ENCODE results near the gene DAPL1. TPM values are rescaled to one million over a fixed set of nuclear protein-coding genes. Genes with fewer than 3 reads are reported as not detected.

Gene DAPL1
- total RNA-seq, 1 experiment from 2014 or later, result not detected

DNA sequence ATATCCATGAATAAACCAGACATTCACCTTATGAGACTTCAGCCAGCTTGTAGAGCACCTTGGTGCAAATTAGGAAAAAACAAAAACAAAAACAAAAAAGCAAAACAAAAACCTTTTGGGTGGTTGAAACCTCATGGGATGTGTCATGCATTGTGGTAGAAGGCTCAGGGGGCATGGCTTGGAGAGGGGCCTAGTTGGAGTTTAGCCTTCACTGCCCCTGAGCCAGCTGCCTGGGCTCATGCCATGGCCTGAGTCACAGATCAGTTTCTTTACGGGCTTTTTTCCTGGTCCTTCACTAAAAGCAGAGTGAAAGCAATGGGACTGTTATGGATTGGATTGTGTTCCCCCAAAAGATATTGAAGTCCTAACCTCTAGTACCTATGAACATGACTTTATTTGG, 22.0 kb upstream of the DAPL1 start:
- Histone ChIP-seq H3K9me3 (no peaks in the 10 kb centered on the region), H3K4me3 (no peak overlapping the region), H3K27me3 (no peaks in the 10 kb centered on the region), H3K36me3 (no peaks in the 10 kb centered on the region)
- peak; percentile 89 for DNase-seq

DNA sequence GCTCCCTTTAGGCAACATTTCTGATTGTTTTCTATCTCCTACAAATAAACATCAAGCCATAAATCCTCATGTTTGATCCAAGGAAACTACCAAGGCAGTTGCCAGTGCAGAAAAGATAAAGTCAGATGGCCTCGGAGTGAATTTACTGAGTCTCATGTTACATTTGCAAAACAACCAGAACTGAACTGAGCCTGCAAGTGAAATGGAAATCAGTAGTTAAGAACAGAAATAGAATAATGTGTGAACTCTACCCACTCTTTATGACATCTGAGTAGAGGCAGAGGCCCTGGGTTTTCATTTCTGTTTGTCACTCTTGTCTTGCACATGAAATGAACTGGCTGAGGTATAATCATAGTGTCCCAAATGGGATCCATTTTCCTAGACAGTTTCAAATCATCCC, 20.4 kb upstream of the DAPL1 start:
- no peak for DNase-seq
- H3K36me3 ChIP-seq, result no peaks in the 10 kb centered on the region
- H3K9me3 ChIP-seq, result no peaks in the 10 kb centered on the region
- no peak overlapping the region for H3K4me3 ChIP-seq
- no peaks in the 10 kb centered on the region for H3K27me3 ChIP-seq

DNA sequence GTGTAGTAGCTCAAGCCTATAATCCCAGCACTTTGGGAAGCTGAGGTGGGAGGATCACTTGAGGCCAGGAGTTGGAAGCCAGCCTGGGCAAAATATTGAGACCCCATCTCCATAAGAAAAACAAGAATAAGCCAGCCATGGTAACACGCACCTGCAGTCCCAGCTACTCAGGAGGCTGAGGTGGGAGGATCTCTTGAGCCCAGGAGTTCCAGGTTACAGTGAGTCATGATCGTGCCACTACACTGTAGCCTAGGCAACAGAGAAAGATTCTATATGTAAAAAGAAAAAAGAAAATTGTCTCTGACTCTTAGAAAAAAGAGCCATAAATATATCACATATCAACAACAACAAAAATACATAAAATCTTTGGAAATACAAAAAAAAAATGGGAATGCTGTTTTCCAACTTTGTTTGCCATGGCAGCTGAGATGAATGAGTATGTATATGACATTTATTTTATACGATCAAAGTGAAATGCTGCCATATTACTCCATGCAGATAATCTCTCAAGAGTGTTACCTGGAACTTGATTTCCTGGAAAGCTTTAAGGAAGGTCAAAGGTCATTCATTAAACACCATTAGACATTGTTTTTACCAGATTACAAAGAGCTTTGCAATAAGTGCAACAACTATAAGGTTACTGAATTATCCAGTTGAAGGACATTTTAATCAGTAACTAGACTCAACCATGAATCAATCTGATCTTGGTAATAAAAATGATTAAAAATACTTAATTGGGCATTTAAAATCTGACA, 19.7 kb upstream of the DAPL1 start:
- Histone ChIP-seq H3K4me3 (no peak overlapping the region), H3K27me3 (no peaks in the 10 kb centered on the region), H3K9me3 (no peaks in the 10 kb centered on the region), H3K36me3 (no peaks in the 10 kb centered on the region)
- no peak for DNase-seq

DNA sequence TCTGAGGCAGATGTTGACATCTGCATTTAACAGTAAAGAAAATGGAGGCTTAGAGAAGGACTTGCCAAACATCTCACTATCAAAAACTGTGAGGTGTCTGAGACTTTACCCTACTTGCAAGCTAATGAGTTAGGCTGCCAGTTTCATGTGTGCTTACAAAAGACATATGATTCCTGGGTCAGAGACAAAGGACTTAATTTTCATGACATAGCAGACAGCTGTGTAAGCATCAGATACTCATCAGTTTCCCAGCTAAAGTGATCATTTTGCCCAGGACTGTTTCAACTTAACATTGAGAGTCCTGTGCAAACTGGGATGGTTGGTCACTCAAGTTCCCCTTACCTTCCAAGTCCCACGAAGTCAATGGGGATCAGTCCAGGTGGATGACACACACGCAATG, 18.9 kb upstream of the DAPL1 start:
- no peak for DNase-seq
- H3K36me3 ChIP-seq, result no peaks in the 10 kb centered on the region
- no peaks in the 10 kb centered on the region for H3K9me3 ChIP-seq
- H3K27me3 ChIP-seq, result no peaks in the 10 kb centered on the region
- H3K4me3 ChIP-seq, result no peak overlapping the region

DNA sequence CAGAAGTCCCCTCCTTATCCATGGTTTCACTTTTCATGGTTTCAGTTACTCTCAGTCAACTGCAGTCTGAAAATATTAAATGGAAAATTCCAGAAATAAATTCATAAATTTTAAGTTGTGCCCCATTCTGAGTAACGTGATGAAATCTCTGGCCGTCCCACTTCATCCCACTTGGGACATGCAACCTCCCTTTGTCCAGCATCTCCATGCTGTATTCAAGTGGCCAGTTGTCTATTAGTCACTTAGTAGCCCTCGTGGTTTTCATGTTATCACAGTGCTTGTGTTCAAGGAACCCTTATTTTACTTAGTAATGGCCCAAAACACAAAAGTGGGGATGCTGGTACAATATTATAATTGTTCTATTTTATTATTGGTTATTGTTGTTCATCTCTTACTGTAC, 18.0 kb upstream of the DAPL1 start:
- Histone ChIP-seq H3K9me3 (no peaks in the 10 kb centered on the region), H3K36me3 (no peaks in the 10 kb centered on the region), H3K27me3 (no peaks in the 10 kb centered on the region), H3K4me3 (no peak overlapping the region)
- no peak for DNase-seq

DNA sequence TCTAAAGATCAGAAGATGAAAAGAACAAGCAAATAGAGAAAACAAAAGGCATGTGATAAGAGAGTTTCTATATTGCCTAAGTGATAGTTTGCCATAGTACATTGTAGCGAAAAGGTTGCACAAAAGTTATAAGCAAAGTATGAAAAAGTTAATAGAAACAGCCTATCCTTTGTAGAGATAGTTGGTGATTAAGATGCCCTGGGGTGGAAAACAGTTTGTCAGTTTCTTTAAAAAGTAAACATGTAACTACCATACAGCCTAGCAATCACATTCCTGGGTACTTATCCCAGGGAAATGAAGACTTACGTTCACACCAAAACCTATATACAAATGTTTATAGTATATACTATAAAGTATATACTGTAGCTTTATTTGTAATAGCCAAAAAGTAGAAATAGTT, 16.9 kb upstream of the DAPL1 start:
- H3K4me3 ChIP-seq, result no peak overlapping the region
- H3K36me3 ChIP-seq, result no peaks in the 10 kb centered on the region
- no peaks in the 10 kb centered on the region for H3K9me3 ChIP-seq
- H3K27me3 ChIP-seq, result no peaks in the 10 kb centered on the region
- DNase-seq, result no peak

DNA sequence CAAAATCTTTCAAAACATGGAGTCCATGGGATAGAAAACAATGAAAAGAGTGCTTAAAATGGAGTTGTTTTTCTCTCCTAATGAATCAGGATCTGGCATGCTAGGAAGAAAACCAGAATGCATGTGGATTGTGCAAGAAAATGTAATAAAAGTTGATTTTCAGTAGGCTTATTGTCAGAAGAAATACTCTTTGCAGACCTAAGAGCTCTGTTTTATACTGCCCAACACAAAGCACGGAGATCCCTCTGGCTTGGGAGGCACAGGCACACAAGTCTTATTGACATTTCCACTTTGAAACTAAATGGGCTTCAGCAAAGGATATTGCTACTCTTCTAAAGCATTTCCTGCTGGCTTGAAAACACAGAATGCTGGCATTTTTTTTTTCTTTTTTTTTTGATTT, 15.5 kb upstream of the DAPL1 start:
- Histone ChIP-seq H3K9me3 (no peaks in the 10 kb centered on the region), H3K4me3 (no peak overlapping the region), H3K36me3 (no peaks in the 10 kb centered on the region), H3K27me3 (no peaks in the 10 kb centered on the region)
- no peak for DNase-seq

DNA sequence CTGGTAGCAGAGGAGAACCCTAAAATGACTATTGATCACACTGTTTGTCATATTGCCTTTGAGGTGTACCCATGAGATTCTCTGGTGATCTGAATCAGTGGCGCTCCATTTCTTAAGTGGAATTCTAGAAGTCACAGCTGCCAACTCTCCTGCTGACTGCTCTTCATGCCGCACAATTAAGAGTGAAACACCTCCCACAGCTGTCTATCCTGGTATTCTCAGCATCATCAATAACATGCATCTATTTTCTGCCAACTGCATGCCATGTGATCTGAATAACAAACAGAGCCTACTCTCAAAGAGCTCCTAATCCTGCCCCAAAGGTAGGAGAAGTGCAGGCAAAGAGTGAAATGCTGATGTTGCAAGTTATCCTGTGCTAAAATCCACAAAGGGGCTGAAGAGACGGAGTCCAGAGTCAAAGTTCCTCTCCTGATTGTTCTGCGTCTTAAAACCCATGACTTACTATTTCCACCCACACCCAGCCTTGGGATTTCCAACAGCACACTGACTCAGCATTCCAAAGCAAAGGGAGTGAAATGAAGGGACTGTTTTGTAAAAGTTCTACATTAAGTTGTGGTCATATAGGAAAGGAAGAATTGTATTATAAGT, 13.7 kb upstream of the DAPL1 start:
- DNase-seq, result peak; percentile 11
- no peaks in the 10 kb centered on the region for H3K36me3 ChIP-seq
- no peaks in the 10 kb centered on the region for H3K9me3 ChIP-seq
- H3K4me3 ChIP-seq, result no peak overlapping the region
- H3K27me3 ChIP-seq, result no peaks in the 10 kb centered on the region

DNA sequence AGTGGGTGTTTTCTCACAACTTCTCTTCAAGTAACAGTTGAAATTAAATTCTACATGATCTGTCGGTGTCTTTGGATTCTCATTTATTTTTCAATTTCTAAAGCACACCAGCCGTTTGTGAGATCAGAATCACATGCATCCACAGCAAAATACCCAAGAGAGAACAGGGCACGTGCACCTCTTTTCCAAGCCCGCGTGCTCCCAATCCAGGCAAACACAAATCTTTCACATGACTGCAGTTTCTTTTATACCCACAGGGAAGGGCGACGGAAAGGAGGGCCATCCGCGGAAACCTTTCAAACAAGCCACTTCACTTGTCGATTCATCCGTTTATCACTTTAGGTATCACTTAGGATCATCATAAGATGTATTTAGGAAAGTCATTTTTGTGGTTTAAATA, 13.0 kb upstream of the DAPL1 start:
- Histone ChIP-seq H3K36me3 (no peaks in the 10 kb centered on the region), H3K9me3 (no peaks in the 10 kb centered on the region), H3K27me3 (no peaks in the 10 kb centered on the region), H3K4me3 (no peak overlapping the region)
- no peak for DNase-seq

DNA sequence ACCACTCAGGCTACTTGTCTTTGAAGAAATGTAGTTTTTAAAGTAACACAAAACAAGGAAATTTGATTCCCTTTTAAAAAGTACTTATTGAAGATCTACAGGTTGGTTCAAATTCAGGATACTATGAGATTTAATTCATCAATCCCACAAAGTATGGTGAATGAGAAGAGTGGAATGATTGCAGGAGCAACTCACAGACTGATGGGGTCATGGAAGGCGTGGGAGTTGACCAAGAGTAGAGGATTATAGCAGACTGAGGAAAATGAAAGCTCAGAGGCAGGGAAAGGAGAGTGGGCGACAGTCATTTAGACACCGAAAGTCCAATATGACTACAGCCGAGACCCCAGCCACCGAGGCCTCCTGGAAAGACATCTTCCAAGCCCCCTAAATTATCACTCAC, 12.5 kb upstream of the DAPL1 start:
- Histone ChIP-seq H3K4me3 (no peak overlapping the region), H3K36me3 (no peaks in the 10 kb centered on the region), H3K9me3 (no peaks in the 10 kb centered on the region), H3K27me3 (no peaks in the 10 kb centered on the region)
- no peak for DNase-seq

DNA sequence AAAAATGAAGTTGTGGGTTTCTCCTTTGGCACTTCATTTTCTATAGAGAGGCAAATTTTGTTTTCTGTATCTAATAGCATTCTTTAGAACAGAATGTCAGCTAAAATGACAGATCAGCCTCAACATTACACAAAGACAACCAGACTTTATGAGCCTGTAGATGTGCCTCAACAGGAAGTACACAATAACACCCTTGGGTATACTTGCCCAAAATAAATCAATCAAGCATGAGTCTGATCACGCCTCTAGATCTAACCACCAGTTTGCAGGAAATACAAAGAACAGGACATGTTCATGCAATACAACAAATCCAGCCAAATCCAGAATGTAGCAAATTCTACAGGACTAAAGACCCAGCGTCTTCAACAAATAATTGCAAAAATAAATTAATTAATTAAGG, 11.2 kb upstream of the DAPL1 start:
- no peak overlapping the region for H3K4me3 ChIP-seq
- no peak for DNase-seq
- H3K9me3 ChIP-seq, result no peaks in the 10 kb centered on the region
- H3K36me3 ChIP-seq, result no peaks in the 10 kb centered on the region
- H3K27me3 ChIP-seq, result no peaks in the 10 kb centered on the region

DNA sequence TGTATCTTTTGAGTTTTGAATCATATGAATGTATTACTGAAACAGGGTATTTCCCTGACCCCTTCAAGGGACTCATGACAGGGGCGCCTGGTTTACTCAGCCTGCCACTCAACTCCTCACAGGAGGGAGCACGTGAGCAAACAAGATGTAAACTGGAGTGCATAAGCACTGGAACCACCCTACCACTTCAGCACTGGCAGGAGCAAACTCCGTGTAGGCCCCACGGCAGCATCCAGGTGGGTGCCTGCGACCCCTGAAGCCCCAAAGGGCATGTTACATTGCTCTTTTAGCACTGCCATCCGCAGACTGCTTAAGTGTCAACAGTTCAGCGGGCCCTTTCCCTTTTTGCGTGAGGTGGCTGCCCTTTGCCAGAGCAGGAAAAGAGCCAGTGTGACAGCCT, 8.2 kb upstream of the DAPL1 start:
- H3K4me3 ChIP-seq, result no peak overlapping the region
- no peak for DNase-seq
- no peaks in the 10 kb centered on the region for H3K9me3 ChIP-seq
- no peaks in the 10 kb centered on the region for H3K36me3 ChIP-seq
- H3K27me3 ChIP-seq, result no peaks in the 10 kb centered on the region

DNA sequence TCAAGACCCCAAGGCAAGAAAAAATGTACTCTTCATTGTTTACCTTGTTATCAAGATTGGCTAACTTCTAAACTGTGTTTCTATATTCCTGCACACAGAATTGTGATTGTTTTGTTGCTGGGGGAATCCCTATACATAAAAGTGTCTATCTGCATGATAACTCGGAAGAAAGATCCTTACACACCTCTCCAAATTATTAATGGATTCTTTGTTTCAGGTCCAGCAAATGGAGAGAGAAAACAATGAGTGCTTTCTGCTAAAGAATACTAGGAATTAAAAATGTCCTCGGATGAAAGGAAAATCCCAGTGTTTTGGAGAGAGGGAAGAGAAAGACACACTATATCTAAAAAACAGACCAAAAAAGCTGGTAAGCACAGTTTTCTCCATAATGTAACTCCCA, 6.2 kb upstream of the DAPL1 start:
- Histone ChIP-seq H3K4me3 (no peak overlapping the region), H3K9me3 (no peaks in the 10 kb centered on the region), H3K27me3 (no peaks in the 10 kb centered on the region), H3K36me3 (no peaks in the 10 kb centered on the region)
- DNase-seq, result no peak

DNA sequence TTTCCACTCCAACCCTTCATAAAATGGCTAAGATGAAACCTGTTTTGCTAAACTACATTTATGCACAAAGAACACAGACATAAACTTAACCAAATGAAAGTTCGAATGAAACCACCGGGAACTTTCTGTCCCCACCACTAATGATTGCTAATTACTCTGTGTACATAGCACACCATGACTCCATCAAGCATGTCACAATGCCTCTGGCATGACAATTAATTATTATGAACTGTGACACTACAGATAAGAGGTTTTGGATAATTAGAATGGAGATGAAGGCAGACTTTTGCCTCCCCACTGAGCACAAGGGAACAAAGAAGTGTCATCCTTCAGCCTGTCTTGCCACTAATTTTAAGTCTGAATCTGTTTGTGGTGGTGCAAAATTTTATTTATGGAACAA, 1.5 kb downstream of the DAPL1 start:
- Histone ChIP-seq H3K27me3 (no peaks in the 10 kb centered on the region; the same call in 1 of the 2 replicates), H3K4me3 (no peak overlapping the region)
- no peak for DNase-seq

DNA sequence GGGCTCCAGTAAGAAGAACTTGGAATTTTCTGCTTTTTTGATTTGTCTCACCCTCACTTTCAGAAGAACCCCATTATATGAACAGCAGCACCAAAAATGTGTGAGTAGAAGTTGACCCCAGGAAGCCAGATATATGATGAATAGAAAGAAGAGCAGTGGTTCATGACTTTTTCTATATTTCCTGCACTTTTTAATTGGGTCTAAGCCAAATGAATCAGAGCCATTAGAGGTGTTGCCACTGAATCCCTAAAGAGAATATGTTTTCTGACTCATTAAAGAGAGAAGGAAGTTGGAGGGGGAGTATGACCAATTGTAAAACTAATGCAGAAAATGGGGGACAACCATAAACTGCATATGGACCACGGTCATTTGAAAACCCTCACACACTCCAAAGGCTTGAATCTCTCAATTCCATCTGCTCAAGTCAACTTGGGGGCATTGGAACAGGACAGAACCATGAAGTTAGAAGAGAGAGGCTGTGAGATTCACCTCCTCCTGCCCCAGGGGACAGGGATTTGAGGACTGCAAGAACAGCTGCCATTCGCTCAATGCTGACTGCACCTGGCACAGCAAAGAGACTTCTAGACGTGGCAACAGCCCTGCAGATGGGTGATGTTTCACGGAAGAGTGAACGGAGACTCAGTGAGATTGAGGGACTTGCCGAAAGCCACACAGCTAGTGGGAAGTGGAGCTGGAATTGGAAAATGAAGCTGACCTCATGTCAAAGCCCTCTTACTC, 3.0 kb downstream of the DAPL1 start:
- no peak overlapping the region for H3K4me3 ChIP-seq
- H3K9me3 ChIP-seq, result no peaks in the 10 kb centered on the region
- no peaks in the 10 kb centered on the region; the same call in 1 of the 2 replicates for H3K27me3 ChIP-seq
- DNase-seq, result no peak
- no peaks in the 10 kb centered on the region for H3K36me3 ChIP-seq

More for the DNA sequence above, 1.5 kb downstream of the DAPL1 start:
- no peaks in the 10 kb centered on the region for H3K9me3 ChIP-seq
- H3K36me3 ChIP-seq, result no peaks in the 10 kb centered on the region

DNA sequence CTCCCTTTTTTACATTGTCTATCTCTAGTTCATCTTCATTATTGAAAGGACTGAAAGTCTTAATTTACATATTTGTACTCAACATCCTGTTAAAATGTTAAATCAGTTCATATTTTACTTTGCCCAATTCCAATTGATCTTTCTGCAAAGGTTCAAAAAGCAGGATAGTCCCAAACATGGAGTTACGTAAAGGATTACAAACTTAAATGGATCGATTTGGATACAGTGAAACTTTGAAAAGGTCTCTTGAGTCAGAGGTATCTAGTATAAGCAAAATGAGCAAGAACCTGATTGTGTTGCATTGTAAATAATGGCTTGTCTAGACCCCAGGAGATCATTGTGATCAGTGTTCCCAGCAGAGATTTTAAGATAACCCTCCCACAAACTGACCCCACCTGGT, 4.1 kb downstream of the DAPL1 start:
- DNase-seq, result no peak
- Histone ChIP-seq H3K36me3 (no peaks in the 10 kb centered on the region), H3K4me3 (no peak overlapping the region), H3K9me3 (no peaks in the 10 kb centered on the region), H3K27me3 (no peaks in the 10 kb centered on the region; the same call in 1 of the 2 replicates)

DNA sequence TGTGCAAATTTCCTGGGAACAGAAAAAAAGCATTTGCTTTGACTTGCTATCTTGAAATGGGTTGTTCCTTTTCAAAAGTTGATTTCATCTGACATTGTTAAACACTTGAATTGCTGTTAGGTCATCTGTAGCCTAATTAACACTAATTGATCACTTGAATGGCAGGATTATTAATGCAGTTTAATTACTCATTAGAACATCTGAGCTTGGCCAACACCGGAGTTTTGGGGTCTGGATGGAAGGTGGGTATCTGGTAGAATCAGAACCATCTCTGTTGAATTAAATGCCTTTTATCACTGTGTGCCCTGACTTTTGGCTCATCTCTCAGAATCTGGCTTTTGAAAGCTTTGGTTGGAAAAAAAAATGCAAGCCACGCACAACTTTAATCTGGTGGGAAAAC, 8.4 kb downstream of the DAPL1 start:
- Histone ChIP-seq H3K9me3 (no peaks in the 10 kb centered on the region), H3K36me3 (no peaks in the 10 kb centered on the region), H3K27me3 (no peaks in the 10 kb centered on the region), H3K4me3 (no peak overlapping the region)
- no peak for DNase-seq

DNA sequence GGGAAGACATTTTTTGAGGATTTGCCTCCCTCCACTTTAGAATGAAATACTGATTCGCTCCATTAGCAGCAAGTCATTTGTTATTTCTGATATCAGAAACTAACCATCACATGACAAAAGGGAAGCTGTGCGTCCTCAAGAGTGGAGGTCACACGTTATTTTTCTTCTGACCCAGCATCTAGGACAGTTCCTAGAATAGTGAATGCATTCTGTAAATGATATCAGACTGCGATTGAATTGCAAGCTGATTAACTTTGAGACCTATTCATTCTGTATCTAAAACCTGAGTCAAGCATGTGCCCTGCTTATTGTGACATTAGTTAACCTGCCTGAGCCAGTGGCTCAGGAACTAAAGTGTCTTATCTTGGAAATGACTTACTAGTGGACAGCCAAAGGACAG, 10.1 kb downstream of the DAPL1 start:
- Histone ChIP-seq H3K27me3 (no peaks in the 10 kb centered on the region; the same call in 1 of the 2 replicates), H3K9me3 (no peaks in the 10 kb centered on the region), H3K36me3 (no peaks in the 10 kb centered on the region), H3K4me3 (no peak overlapping the region)
- DNase-seq, result no peak
